ENCODE data around the gene ADGRV1. TPM values are rescaled to one million over a fixed set of nuclear protein-coding genes. Genes with fewer than 3 reads are reported as not detected.
A peak's percentile ranks its signal among the peaks of the same experiment; 100 is the strongest.

The ADGRV1 gene
- polyA plus RNA-seq, 2 of the 4 experiments (the other 2 are of a cell fraction): 0.70 to 3.7 TPM

GRCh38 chr5:90563108-90563507 lies 4.5 kb downstream of the ADGRV1 start:
- no peak overlapping the region for H3K27ac ChIP-seq
- no peak overlapping the region for H3K4me2 ChIP-seq
- TF ChIP-seq POLR2AphosphoS2 (conservative IDR thresholded peaks at IDR 0.05; ENCODE audit: low read length) (no peak), POLR2A (IDR thresholded peaks at IDR 0.05; ENCODE audit: low read length) (no peak), CEBPB (IDR thresholded peaks at IDR 0.05) (no peak), SMC3 (IDR thresholded peaks at IDR 0.05) (no peak), ZFP36 (IDR thresholded peaks at IDR 0.05; ENCODE audit: borderline replicate concordance, partially characterized antibody) (no peak), EP300 (IDR thresholded peaks at IDR 0.05) (no peak), HES2 (IDR thresholded peaks at IDR 0.05) (no peak), EHMT2 (IDR thresholded peaks at IDR 0.05; ENCODE audit: low read depth) (no peak), NFE2L2 (conservative IDR thresholded peaks at IDR 0.05; ENCODE audit: low read length) (no peak), ESRRA (IDR thresholded peaks at IDR 0.05; ENCODE audit: borderline replicate concordance, low read length) (no peak), RARB (CRISPR knock-in tag; IDR thresholded peaks at IDR 0.05) (no peak), TFCP2L1 (CRISPR knock-in tag; IDR thresholded peaks at IDR 0.05) (no peak), GATA3 (IDR thresholded peaks at IDR 0.05; ENCODE audit: borderline replicate concordance) (no peak), NPAS2 (CRISPR knock-in tag; IDR thresholded peaks at IDR 0.05; ENCODE audit: borderline replicate concordance) (no peak), HOXB5 (CRISPR knock-in tag; IDR thresholded peaks at IDR 0.05) (no peak), MYC (IDR thresholded peaks at IDR 0.05; ENCODE audit: borderline replicate concordance, low read length) (no peak), RAD21 (conservative IDR thresholded peaks at IDR 0.05 in 1 of 2, IDR thresholded peaks at IDR 0.05 in 1 of 2) (no peak), CBX8 (IDR thresholded peaks at IDR 0.05) (no peak), NR3C1 (IDR thresholded peaks at IDR 0.05) (no peak)
- no peaks in the 10 kb centered on the region for H3K9me3 ChIP-seq
- DNase-seq (ENCODE audit: low read depth in 1 of 2, low spot score in 1 of 2) (no peak), FAIRE-seq (peak; percentile 7), ATAC-seq (no peak)
- peaks cover 12% of the 10 kb centered on the region for H3K4me1 ChIP-seq
- ChIA-PET POLR2A (no interaction called here), CTCF (no interaction called here)
- H3K4me3 ChIP-seq: no peak overlapping the region
- 0% methylated on average over 1 of the region's 1 CpG for WGBS (ENCODE audit: missing lambda C conversion rate)

GRCh38 chr5:90565491-90565890 lies 6.9 kb downstream of the ADGRV1 start:
- no peak for ATAC-seq
- ChIA-PET CTCF (no interaction called here), POLR2A (no interaction called here)
- peak; percentile 41 for TF ChIP-seq MAFK (IDR thresholded peaks at IDR 0.05; ENCODE audit: partially characterized antibody)
- TF ChIP-seq JUN (IDR thresholded peaks at IDR 0.05): no peak
- Histone ChIP-seq H3K4me2 (no peak overlapping the region), H3K4me1 (no peaks in the 10 kb centered on the region), H3K4me3 (no peak overlapping the region), H3K27ac (no peak overlapping the region), H3K9me3 (no peaks in the 10 kb centered on the region)
- no peak for DNase-seq (ENCODE audit: low read depth in 1 of 2, low spot score in 1 of 2)
- no peak for FAIRE-seq
- WGBS (ENCODE audit: missing lambda C conversion rate): 42% methylated on average over 3 of the region's 3 CpGs

GRCh38 chr5:90569084-90569483 lies 10.5 kb downstream of the ADGRV1 start:
- CTCF ChIA-PET: no interaction called here
- ATAC-seq (no peak), FAIRE-seq (no peak), DNase-seq (ENCODE audit: low read depth in 1 of 2, low spot score in 1 of 2) (no peak)
- H3K4me2 ChIP-seq: no peak overlapping the region
- H3K4me3 ChIP-seq: no peak overlapping the region
- no peak overlapping the region for H3K27ac ChIP-seq
- 0% methylated on average over 1 of the region's 1 CpG for WGBS (ENCODE audit: missing lambda C conversion rate)
- POLR2A ChIA-PET: no interaction called here
- no peaks in the 10 kb centered on the region for H3K9me3 ChIP-seq
- no peak for TF ChIP-seq E2F6 (IDR thresholded peaks at IDR 0.05; ENCODE audit: borderline replicate concordance, low read depth)
- no peak for TF ChIP-seq HOXB13 (CRISPR knock-in tag; IDR thresholded peaks at IDR 0.05; ENCODE audit: low read depth)
- no peak for TF ChIP-seq MYC (IDR thresholded peaks at IDR 0.05; ENCODE audit: borderline replicate concordance, low read length)
- no peak for TF ChIP-seq TFCP2L1 (CRISPR knock-in tag; IDR thresholded peaks at IDR 0.05)
- TF ChIP-seq POLR2AphosphoS2 (conservative IDR thresholded peaks at IDR 0.05; ENCODE audit: low read length): no peak
- TF ChIP-seq CEBPB (IDR thresholded peaks at IDR 0.05): no peak
- no peaks in the 10 kb centered on the region for H3K4me1 ChIP-seq

- no peaks in the 10 kb centered on the region for H3K4me1 ChIP-seq
- DNase-seq (ENCODE audit: low read depth in 1 of 2, low spot score in 1 of 2) (no peak), FAIRE-seq (no peak), ATAC-seq (no peak)
- H3K27ac ChIP-seq: no peak overlapping the region
- ChIA-PET POLR2A (no interaction called here), CTCF (no interaction called here)
- no peak overlapping the region for H3K4me2 ChIP-seq
- no peaks in the 10 kb centered on the region for H3K9me3 ChIP-seq
- TF ChIP-seq FOXS1 (CRISPR knock-in tag; IDR thresholded peaks at IDR 0.05) (no peak), ZC3H11A (IDR thresholded peaks at IDR 0.05) (no peak), CEBPB (IDR thresholded peaks at IDR 0.05) (no peak), CTCF (IDR thresholded peaks at IDR 0.05) (no peak), HDAC2 (IDR thresholded peaks at IDR 0.05) (no peak), NPAS2 (CRISPR knock-in tag; IDR thresholded peaks at IDR 0.05; ENCODE audit: borderline replicate concordance) (no peak), CBX8 (IDR thresholded peaks at IDR 0.05) (no peak)
- H3K4me3 ChIP-seq: no peak overlapping the region
- 1% methylated on average over 2 of the region's 2 CpGs for WGBS (ENCODE audit: missing lambda C conversion rate)
These were observed 11.4 kb downstream of the ADGRV1 start for GRCh38 chr5:90570034-90570433.
